Heart right ventricle (tissue), 16 donors: ENCODE measurements around the gene GPR52. TPM values are rescaled to one million over a fixed set of nuclear protein-coding genes. Genes with fewer than 3 reads are reported as not detected.
A peak's percentile ranks its signal among the peaks of the same experiment; 100 is the strongest.

Experiments
- ATAC-seq, 8 donors: fragments of 200-7000 bp; cut with Tn5 transposase; one replicate each; pipeline ENCODE4 v1.9.1; 2020; ENCODE audit warnings: mild to moderate bottlenecking in 8 of 8, moderate library complexity in 8 of 8, moderate number of reproducible peaks in 1 of 8
- DNase-seq, 2 donors: peaks; one replicate each; pipeline ENCODE4 v3.0.0-alpha.2; 2020
- H3K27ac ChIP-seq, 10 donors: fragments of 200-600 bp; sonication (generic) in 2 of 10; one replicate each; pipeline versions ENCODE4 v1.5.0 to v1.8.0; 2020 to 2022; ENCODE audit warnings: mild to moderate bottlenecking in 3 of 10
- H3K27me3 ChIP-seq, 7 donors: fragments of 200-600 bp; one replicate each; pipeline ENCODE4 v1.8.0; 2021 to 2022; ENCODE audit warnings: mild to moderate bottlenecking in 2 of 7
- H3K36me3 ChIP-seq, 9 donors: fragments of 200-600 bp; sonication (generic) in 1 of 9; one replicate each; pipeline versions ENCODE4 v1.5.0 to v1.8.0; 2020 to 2022; ENCODE audit warnings: mild to moderate bottlenecking in 2 of 9
- H3K4me1 ChIP-seq, 9 donors: fragments of 200-600 bp; sonication (generic) in 1 of 9; one replicate each; pipeline versions ENCODE4 v1.5.0 to v1.8.0; 2020 to 2022; ENCODE audit warnings: mild to moderate bottlenecking in 4 of 9
- H3K4me3 ChIP-seq, 10 donors: fragments of 200-600 bp; sonication (generic) in 2 of 10; one replicate each; pipeline versions ENCODE4 v1.5.0 to v1.8.0; 2020 to 2022; ENCODE audit warnings: mild to moderate bottlenecking in 7 of 10, moderate library complexity in 2 of 10
- H3K9me3 ChIP-seq, 11 donors: fragments of 200-600 bp in 10 of 11; sonication (generic) in 2 of 11; one replicate each; pipeline versions ENCODE4 v1.5.0 to v1.8.0; 2013 to 2022; ENCODE audit warnings: mild to moderate bottlenecking in 2 of 11, control low read depth in 1 of 11, moderate library complexity in 1 of 11
- WGBS, 2 donors: extraction: QIAGEN DNeasy Blood & Tissue Kit; methylation state at CpG; one replicate each; pipeline ENCODE4 v1.1.7; 2013; ENCODE audit warnings: inconsistent platforms in 1 of 2; 5-methylcytosine and 5-hydroxymethylcytosine counted together
- intact Hi-C, 10 donors: fragments of 100-400 bp; cut with DNase I; formaldehyde crosslinking; loops; one replicate each; pipeline versions ENCODE4 v1.11.1 to v1.14.2; 2022
- polyA plus RNA-seq, 2 donors: library from polyadenylated mRNA; stranded (reverse); fragments of 200-250 nt; gene quantifications; one replicate each; pipeline ENCODE4 v1.2.3, GENCODE V29; 2013
- total RNA-seq, 10 donors: library from RNA; stranded (reverse); fragmentation: NEBNext Ultra II Directional in 3 of 10; extraction: Animal tissue kit (Norgen Biotek cat#: 25700) in 3 of 10; gene quantifications; one replicate each; pipeline versions ENCODE4 v1.2.1 to v1.2.4, GENCODE V29; 2021 to 2023
- TF ChIP-seq, protein P1 (sequence below), 9 donors: fragments of 200-600 bp; sonication (generic) in 2 of 9; IDR thresholded peaks; one replicate each; pipeline versions ENCODE4 v1.5.0 to v1.8.0; 2021 to 2022; ENCODE audit warnings: antibody characterized with exemption in 9 of 9, mild to moderate bottlenecking in 5 of 9, moderate library complexity in 1 of 9
- donor health status: Arrhythmogenic right ventricular cardiomyopathy.
- donor health status: ischemic (EF 13 %, LVEDD 7.1; RV severe dilation, severe dysfunction).
- donor health status: healthy with polysubstance abuse.
- donor health status: DM: no; HTN: yes; CAD: no.
- donor health status: DM: no; HTN: no; CAD: no.
- donor health status: ischemic (EF 25% LVEDD 6.9; RV normal size, moderate dysfunction).
- donor health status: ischemic (EF 25% LVEDD 5.7; RV mildly dilated, moderate dysfunction).
- donor health status: healthy.
- donor health status: DM: yes; HTN: yes; CAD: no.
- donor health status: Ischemic cardiomyopathy.
- donor health status: ischemic (EF 35%, LVEDD 5.7; RV mildly dilated, moderate dysfunction).
- donor health status: nonischemic (EF 11% LVEDD 7.7; RV severe dilation, severe dysfunction).
- donor health status: DM: yes; HTN: yes; CAD: no.
- donor health status: PGD.
- donor health status: ischemic (EF 29% LVEDD 5.4; RV normal size, mild dysfunction).
- donor health status: nonischemic (EF 23%, LVEDD 6.1; RV moderate dilation, normal function).

The GPR52 gene
- total and polyA plus RNA-seq, 12 donors = 0.29 to 2.9 (median 1.4) TPM; not detected in 1

DNA sequence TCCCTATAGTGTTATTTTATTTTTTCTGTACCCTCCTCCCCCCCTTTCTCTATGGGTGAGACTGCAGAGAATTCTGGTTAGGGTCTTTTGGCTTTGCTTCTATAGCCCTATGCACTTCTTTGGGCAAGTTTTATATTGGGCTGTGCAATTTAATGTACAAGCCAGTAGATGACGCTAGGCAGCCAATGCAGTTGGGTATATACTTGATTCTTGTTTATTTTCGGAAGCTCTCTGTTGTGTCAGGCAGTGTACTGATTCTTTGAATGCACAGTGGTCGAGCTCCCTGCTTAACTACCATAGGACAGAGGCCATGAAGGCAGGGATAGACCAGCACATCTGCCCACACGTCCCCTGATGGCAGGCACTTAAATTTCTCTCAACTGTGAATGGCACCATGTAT lies 34.1 kb upstream of the GPR52 start:
- Histone ChIP-seq H3K9me3 (peaks cover 0 to 8% (median 0%) of the 10 kb centered on the region in 11 donors), H3K27ac (no peak overlapping the region), H3K4me3 (peak overlapping the region in 1 of 10 donors; percentile 20), H3K36me3 (no peaks in the 10 kb centered on the region), H3K4me1 (peaks cover 0 to 10% (median 0%) of the 10 kb centered on the region in 9 donors), H3K27me3 (no peaks in the 10 kb centered on the region)
- TF ChIP-seq, protein P1, sequence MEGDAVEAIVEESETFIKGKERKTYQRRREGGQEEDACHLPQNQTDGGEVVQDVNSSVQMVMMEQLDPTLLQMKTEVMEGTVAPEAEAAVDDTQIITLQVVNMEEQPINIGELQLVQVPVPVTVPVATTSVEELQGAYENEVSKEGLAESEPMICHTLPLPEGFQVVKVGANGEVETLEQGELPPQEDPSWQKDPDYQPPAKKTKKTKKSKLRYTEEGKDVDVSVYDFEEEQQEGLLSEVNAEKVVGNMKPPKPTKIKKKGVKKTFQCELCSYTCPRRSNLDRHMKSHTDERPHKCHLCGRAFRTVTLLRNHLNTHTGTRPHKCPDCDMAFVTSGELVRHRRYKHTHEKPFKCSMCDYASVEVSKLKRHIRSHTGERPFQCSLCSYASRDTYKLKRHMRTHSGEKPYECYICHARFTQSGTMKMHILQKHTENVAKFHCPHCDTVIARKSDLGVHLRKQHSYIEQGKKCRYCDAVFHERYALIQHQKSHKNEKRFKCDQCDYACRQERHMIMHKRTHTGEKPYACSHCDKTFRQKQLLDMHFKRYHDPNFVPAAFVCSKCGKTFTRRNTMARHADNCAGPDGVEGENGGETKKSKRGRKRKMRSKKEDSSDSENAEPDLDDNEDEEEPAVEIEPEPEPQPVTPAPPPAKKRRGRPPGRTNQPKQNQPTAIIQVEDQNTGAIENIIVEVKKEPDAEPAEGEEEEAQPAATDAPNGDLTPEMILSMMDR (IDR thresholded peaks at IDR 0.05) = peak in 6 of 9 donors; percentile 31 to 46 (median 35)
- intact Hi-C loops = loop anchor here in 2 of 10 donors (10.0 kb wide), 2 partner anchors 139 to 311 kb away; no protein-coding TSS in a partner anchor
- DNase-seq (no peak), ATAC-seq (peak in 3 of 8 donors; percentile 14 to 39 (median 20))
- 65 to 68% methylated on average over 4 of the region's 4 CpGs for WGBS, 2 donors

DNA sequence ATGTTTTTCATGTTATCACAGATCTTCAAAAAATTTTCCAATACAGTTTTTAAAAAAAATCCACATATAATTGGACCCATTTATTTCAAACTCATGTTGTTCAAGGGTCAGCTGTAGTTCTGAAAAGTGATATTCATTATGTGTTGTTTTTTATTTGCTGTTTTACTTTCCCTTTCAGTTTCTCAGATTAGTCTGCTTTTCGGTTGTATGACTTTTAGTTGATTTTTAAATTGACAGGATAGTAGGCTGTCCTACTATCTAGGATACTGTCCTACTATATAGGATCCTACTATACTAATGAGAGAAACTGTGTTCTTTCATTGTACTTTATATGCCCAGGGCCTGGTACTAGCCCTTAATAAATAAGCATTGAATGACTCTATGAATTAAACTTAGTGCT lies 33.6 kb upstream of the GPR52 start:
- Histone ChIP-seq H3K36me3 (no peaks in the 10 kb centered on the region), H3K27me3 (no peaks in the 10 kb centered on the region), H3K4me1 (peaks cover 0 to 10% (median 0%) of the 10 kb centered on the region in 9 donors), H3K4me3 (peak overlapping the region in 4 of 10 donors; percentile 5 to 20 (median 8)), H3K9me3 (peaks cover 0 to 8% (median 0%) of the 10 kb centered on the region in 11 donors), H3K27ac (no peak overlapping the region)
- TF ChIP-seq, protein P1 (IDR thresholded peaks at IDR 0.05) = no peak
- no peak for DNase-seq
- WGBS, 2 donors = 41 to 59% methylated on average over 1 of the region's 1 CpG
- peak in 1 of 8 donors; percentile 18 for ATAC-seq
- intact Hi-C loops = loop anchor here in 2 of 10 donors (10.0 kb wide), 2 partner anchors 139 to 311 kb away; no protein-coding TSS in a partner anchor

DNA sequence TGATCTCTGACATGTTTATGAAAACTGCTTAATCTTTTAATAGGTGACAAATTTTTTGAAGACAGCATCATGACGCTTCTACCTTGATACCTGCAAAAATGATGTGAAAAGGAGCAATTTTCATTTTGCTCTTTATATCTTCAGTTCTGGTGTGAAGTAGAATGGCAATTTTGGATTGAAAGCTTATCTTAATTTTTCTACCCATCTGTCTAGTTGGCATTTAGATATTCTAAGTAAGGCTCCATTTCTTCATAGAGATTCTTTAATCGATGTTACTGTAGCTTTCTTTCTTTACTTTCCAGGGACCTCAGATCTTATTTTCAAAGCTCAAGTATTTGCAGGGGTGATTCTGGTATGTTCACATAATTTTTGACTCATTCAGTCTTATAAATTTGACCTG lies 32.3 kb upstream of the GPR52 start:
- H3K27me3 ChIP-seq = no peaks in the 10 kb centered on the region
- H3K4me1 ChIP-seq = peaks cover 0 to 10% (median 0%) of the 10 kb centered on the region in 9 donors
- H3K9me3 ChIP-seq = peaks cover 0 to 8% (median 0%) of the 10 kb centered on the region in 11 donors
- no peak overlapping the region for H3K4me3 ChIP-seq
- intact Hi-C loops = loop anchor here in 2 of 10 donors (10.0 kb wide), 2 partner anchors 141 to 309 kb away; no protein-coding TSS in a partner anchor
- no peak for ATAC-seq
- TF ChIP-seq, protein P1 (IDR thresholded peaks at IDR 0.05) = no peak
- no peak for DNase-seq
- H3K27ac ChIP-seq = no peak overlapping the region
- H3K36me3 ChIP-seq = no peaks in the 10 kb centered on the region
- WGBS, 2 donors = 95 to 98% methylated on average over 2 of the region's 2 CpGs

DNA sequence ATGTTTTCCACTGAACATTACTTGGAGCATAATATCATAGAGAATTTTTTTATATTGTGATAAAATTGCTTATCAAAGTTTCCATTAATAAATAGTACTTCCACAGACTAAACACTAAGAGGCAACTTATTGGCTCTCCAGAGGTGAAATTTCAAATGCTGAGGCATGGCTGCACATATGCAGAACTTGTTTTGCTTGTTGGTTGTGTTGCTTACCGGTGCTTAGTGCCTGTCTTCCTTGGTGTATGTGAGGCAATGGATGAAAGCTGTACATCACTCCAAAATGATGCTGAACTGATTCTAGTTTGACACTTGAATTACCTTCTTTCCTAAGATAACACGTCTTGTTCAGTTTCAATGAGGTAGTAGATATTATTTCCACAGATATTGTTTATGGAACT lies 29.8 kb upstream of the GPR52 start:
- Histone ChIP-seq H3K27me3 (no peaks in the 10 kb centered on the region), H3K36me3 (no peaks in the 10 kb centered on the region), H3K9me3 (no peaks in the 10 kb centered on the region), H3K4me1 (peaks cover 0 to 10% (median 0%) of the 10 kb centered on the region in 9 donors), H3K4me3 (no peak overlapping the region), H3K27ac (no peak overlapping the region)
- TF ChIP-seq, protein P1 (IDR thresholded peaks at IDR 0.05) = no peak
- DNase-seq (no peak), ATAC-seq (no peak)
- intact Hi-C loops = loop anchor here in 2 of 10 donors (10.0 kb wide), 2 partner anchors 143 to 307 kb away; no protein-coding TSS in a partner anchor
- 84 to 90% methylated on average over 2 of the region's 2 CpGs for WGBS, 2 donors
